ENCODE measurements around the gene FBXW11.

DNA sequence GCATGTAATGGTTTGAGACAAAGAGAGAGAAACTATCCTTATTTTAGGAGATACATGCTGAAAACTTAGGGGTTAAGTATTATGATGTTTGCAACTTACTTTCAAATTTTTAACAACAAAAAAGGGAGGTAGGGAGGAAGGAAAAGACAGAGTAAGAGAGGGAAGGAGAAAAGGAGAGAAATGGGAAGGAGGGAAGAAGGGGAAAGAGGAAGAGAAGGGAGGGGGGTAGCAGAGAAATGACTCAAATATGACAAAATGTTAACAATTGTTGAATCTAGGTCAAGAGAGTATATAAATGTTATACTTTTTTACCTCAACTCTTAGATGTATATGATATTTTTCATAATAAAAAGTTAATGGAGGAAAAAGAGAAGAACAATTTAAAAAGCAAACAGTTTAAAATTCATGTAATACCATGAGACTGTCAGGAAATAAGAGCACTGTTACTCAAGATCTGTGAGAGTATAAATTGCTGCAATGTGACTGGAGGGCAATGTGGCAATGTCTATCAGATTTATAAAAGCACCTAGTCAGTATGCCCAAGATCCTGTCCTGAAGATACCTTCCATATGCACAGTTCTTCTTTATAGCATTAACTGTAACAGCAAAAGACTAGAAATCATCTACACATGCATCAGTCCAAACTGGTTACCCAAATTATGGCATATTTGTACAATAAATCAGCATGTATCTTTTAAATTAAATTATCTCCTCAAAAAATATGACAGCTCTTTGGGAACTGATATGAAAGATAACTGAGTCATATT, 16.3 kb downstream of the FBXW11 start:
- TF ChIP-seq POLR2AphosphoS5 (IDR thresholded peaks at IDR 0.05) = no peak
- TF ChIP-seq, protein P1, sequence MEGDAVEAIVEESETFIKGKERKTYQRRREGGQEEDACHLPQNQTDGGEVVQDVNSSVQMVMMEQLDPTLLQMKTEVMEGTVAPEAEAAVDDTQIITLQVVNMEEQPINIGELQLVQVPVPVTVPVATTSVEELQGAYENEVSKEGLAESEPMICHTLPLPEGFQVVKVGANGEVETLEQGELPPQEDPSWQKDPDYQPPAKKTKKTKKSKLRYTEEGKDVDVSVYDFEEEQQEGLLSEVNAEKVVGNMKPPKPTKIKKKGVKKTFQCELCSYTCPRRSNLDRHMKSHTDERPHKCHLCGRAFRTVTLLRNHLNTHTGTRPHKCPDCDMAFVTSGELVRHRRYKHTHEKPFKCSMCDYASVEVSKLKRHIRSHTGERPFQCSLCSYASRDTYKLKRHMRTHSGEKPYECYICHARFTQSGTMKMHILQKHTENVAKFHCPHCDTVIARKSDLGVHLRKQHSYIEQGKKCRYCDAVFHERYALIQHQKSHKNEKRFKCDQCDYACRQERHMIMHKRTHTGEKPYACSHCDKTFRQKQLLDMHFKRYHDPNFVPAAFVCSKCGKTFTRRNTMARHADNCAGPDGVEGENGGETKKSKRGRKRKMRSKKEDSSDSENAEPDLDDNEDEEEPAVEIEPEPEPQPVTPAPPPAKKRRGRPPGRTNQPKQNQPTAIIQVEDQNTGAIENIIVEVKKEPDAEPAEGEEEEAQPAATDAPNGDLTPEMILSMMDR (IDR thresholded peaks at IDR 0.05 in 8 of 11, conservative IDR thresholded peaks at IDR 0.05 in 3 of 11) = no peak

Data from spleen (tissue), 7 donors.